Measurements from ENCODE around the gene SYNM. TPM values are rescaled to one million over a fixed set of nuclear protein-coding genes. Genes with fewer than 3 reads are reported as not detected.

The SYNM gene
- total and polyA plus RNA-seq, 2 experiments from 2014 or later: 9.7 to 13.8 TPM

DNA sequence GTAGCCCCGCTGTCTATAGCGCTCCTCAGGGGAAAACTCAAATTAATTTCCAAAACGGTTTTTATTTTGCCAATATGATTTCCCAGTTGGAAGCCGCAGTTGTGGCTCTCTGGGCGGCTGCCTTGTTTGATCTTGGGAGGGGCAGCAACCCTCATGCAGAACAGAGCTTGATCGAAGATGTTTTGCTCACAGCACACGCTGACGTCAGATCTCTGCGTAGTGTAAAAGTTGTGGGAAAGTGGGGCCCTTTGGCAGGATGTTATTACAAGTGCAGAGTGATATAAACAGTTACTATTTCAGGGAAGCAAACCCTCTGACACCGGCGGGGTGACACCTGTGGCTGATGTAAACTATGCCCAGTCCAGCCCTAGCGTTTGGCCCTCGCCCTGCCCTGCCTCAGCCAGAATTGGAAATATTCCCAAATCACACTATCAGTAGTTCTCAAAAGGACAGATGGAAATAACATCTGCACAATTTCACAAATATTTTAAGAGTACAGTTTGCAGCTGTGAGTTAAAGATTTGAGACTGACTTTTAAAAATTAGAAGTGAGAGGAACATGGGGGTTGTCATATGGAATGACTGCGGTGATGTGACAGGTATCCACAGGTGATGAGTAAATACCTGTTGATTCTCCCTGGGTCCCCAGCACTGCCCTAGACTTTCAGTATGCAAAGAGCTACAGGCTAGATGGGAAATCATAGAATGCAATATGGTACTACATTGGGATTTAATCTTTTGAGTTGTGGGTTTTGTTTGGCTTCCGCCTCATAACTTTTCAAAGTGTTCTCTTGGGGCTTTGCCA lies 1.7 kb downstream of the SYNM start:
- Histone ChIP-seq H3K27me3 (peaks cover 39% of the 10 kb centered on the region), H3K4me2 (peak overlapping the region; percentile 97), H3K36me3 (replicated peaks; ENCODE audit: insufficient read depth, low read depth) (no peaks in the 10 kb centered on the region), H4K20me1 (ENCODE audit: insufficient read depth, poor library complexity, severe bottlenecking) (no peaks in the 10 kb centered on the region), H3K79me2 (peaks cover 9% of the 10 kb centered on the region), H2AFZ (no peak overlapping the region), H3K4me3 (peak overlapping the region; percentile 58), H3K4me1 (ENCODE audit: insufficient read depth) (peaks cover 5% of the 10 kb centered on the region), H3K9me3 (ENCODE audit: low read depth) (no peaks in the 10 kb centered on the region), H3K27ac (no peak overlapping the region), H3K9me2 (replicated peaks; ENCODE audit: insufficient read depth) (no peaks in the 10 kb centered on the region)
- TF ChIP-seq, protein P1, sequence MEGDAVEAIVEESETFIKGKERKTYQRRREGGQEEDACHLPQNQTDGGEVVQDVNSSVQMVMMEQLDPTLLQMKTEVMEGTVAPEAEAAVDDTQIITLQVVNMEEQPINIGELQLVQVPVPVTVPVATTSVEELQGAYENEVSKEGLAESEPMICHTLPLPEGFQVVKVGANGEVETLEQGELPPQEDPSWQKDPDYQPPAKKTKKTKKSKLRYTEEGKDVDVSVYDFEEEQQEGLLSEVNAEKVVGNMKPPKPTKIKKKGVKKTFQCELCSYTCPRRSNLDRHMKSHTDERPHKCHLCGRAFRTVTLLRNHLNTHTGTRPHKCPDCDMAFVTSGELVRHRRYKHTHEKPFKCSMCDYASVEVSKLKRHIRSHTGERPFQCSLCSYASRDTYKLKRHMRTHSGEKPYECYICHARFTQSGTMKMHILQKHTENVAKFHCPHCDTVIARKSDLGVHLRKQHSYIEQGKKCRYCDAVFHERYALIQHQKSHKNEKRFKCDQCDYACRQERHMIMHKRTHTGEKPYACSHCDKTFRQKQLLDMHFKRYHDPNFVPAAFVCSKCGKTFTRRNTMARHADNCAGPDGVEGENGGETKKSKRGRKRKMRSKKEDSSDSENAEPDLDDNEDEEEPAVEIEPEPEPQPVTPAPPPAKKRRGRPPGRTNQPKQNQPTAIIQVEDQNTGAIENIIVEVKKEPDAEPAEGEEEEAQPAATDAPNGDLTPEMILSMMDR (IDR thresholded peaks at IDR 0.05; ENCODE audit: poor library complexity): no peak
- no peak for TF ChIP-seq EZH2 (IDR thresholded peaks at IDR 0.05; ENCODE audit: borderline replicate concordance)
- no peak for TF ChIP-seq EZH2phosphoT487 (IDR thresholded peaks at IDR 0.05; ENCODE audit: low read depth, severe bottlenecking, unreplicated experiment)
- DNase-seq (ENCODE audit: low spot score): no peak
- WGBS (ENCODE audit: low lambda C conversion rate, missing lambda C conversion rate): 70% methylated on average over 15 of the region's 15 CpGs

GRCh38 chr15:99108993-99109392 lies 4.1 kb downstream of the SYNM start:
- Histone ChIP-seq H3K79me2 (peaks cover 9% of the 10 kb centered on the region), H3K36me3 (replicated peaks; ENCODE audit: insufficient read depth, low read depth) (no peaks in the 10 kb centered on the region), H2AFZ (no peak overlapping the region), H4K20me1 (ENCODE audit: insufficient read depth, poor library complexity, severe bottlenecking) (no peaks in the 10 kb centered on the region), H3K9me3 (ENCODE audit: low read depth) (no peaks in the 10 kb centered on the region), H3K4me2 (no peak overlapping the region), H3K9me2 (replicated peaks; ENCODE audit: insufficient read depth) (no peaks in the 10 kb centered on the region), H3K4me1 (ENCODE audit: insufficient read depth) (peaks cover 5% of the 10 kb centered on the region), H3K27ac (no peak overlapping the region), H3K4me3 (no peak overlapping the region), H3K27me3 (peaks cover 19% of the 10 kb centered on the region)
- no peak for TF ChIP-seq EZH2phosphoT487 (IDR thresholded peaks at IDR 0.05; ENCODE audit: low read depth, severe bottlenecking, unreplicated experiment)
- TF ChIP-seq EZH2 (IDR thresholded peaks at IDR 0.05; ENCODE audit: borderline replicate concordance): no peak
- TF ChIP-seq, protein P1 (IDR thresholded peaks at IDR 0.05; ENCODE audit: poor library complexity): no peak
- 89% methylated on average over 5 of the region's 5 CpGs for WGBS (ENCODE audit: low lambda C conversion rate, missing lambda C conversion rate)
- no peak for DNase-seq (ENCODE audit: low spot score)

DNA sequence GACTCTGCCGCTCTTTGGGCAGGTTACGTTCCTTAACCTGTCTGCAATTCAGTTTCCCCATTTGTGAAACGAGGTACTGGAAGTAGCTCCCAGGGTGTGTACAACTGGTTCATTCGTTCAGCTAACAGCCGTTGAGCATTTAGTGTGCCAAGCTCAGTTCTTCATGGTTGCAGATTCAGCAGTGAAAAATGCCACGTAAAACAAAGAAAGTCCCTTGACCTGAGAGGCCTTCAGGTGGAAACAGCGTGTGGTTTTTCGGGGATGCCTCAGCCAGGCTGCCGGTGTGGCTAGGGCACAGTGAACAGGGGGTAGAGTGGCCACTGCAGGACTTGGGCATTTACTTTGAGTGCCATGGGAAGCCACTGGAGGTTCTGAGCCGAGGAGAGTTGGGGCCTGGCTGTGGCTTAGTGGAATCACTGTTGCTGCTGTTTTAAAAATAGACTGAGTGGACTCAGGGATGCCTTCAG lies 4.7 kb downstream of the SYNM start:
- H3K4me2 ChIP-seq: no peak overlapping the region
- no peaks in the 10 kb centered on the region for H3K36me3 ChIP-seq (replicated peaks; ENCODE audit: insufficient read depth, low read depth)
- H3K4me3 ChIP-seq: no peak overlapping the region
- H3K9me3 ChIP-seq (ENCODE audit: low read depth): no peaks in the 10 kb centered on the region
- H4K20me1 ChIP-seq (ENCODE audit: insufficient read depth, poor library complexity, severe bottlenecking): no peaks in the 10 kb centered on the region
- H2AFZ ChIP-seq: no peak overlapping the region
- H3K79me2 ChIP-seq: peaks cover 9% of the 10 kb centered on the region
- DNase-seq (ENCODE audit: low spot score): no peak
- peaks cover 19% of the 10 kb centered on the region for H3K27me3 ChIP-seq
- H3K27ac ChIP-seq: no peak overlapping the region
- no peak for TF ChIP-seq EZH2 (IDR thresholded peaks at IDR 0.05; ENCODE audit: borderline replicate concordance)
- TF ChIP-seq EZH2phosphoT487 (IDR thresholded peaks at IDR 0.05; ENCODE audit: low read depth, severe bottlenecking, unreplicated experiment): no peak
- TF ChIP-seq, protein P1 (IDR thresholded peaks at IDR 0.05; ENCODE audit: poor library complexity): no peak
- H3K9me2 ChIP-seq (replicated peaks; ENCODE audit: insufficient read depth): no peaks in the 10 kb centered on the region
- 92% methylated on average over 10 of the region's 10 CpGs for WGBS (ENCODE audit: low lambda C conversion rate, missing lambda C conversion rate)
- peaks cover 5% of the 10 kb centered on the region for H3K4me1 ChIP-seq (ENCODE audit: insufficient read depth)

All from hepatocyte (in vitro differentiated cells).